Liver (tissue), 3 donors: ENCODE measurements around the gene PIK3CG.

Experiments used
- ATF3 ChIP-seq: IDR thresholded peaks from 2 replicates; pipeline ENCODE4 v1.6.1; 2016; ENCODE audit warnings: antibody characterized with exemption
- CTCF ChIP-seq: fragments of 150-350 bp; IDR thresholded peaks from 2 replicates; pipeline ENCODE4 v1.5.1; 2017; ENCODE audit warnings: improper control_type of control experiment, low read depth, low read length; ENCODE audit not compliant: missing input control
- EGR1 ChIP-seq, 2 donors: IDR thresholded peaks; 2 replicates each; pipeline ENCODE4 v1.6.1; 2016 to 2018; ENCODE audit warnings: antibody characterized with exemption in 2 of 2, low read depth in 2 of 2
- FOXA1 ChIP-seq: IDR thresholded peaks from 2 replicates; pipeline ENCODE4 v1.6.1; 2016; ENCODE audit warnings: antibody characterized with exemption
- GABPA ChIP-seq, 2 donors: IDR thresholded peaks in 1 of 2; conservative IDR thresholded peaks in 1 of 2; 2 replicates each; pipeline ENCODE4 v1.6.1; 2016; ENCODE audit warnings: antibody characterized with exemption in 2 of 2, mild to moderate bottlenecking in 1 of 2, moderate library complexity in 1 of 2
- JUND ChIP-seq, 2 donors: IDR thresholded peaks; 2 replicates each; pipeline ENCODE4 v1.6.1; 2016; ENCODE audit warnings: antibody characterized with exemption in 2 of 2
- MAX ChIP-seq: IDR thresholded peaks from 2 replicates; pipeline ENCODE4 v1.6.1; 2016; ENCODE audit warnings: antibody characterized with exemption
- RAD21 ChIP-seq, 2 donors: IDR thresholded peaks; 2 replicates each; pipeline ENCODE4 v1.6.1; 2016; ENCODE audit warnings: antibody characterized with exemption in 2 of 2, mild to moderate bottlenecking in 2 of 2
- REST ChIP-seq: IDR thresholded peaks from 2 replicates; pipeline ENCODE4 v1.6.1; 2016; ENCODE audit warnings: antibody characterized with exemption, mild to moderate bottlenecking
- RXRA ChIP-seq, 2 donors: IDR thresholded peaks; 2 replicates each; pipeline ENCODE4 v1.6.1; 2017 to 2018; ENCODE audit warnings: antibody characterized with exemption in 2 of 2, mild to moderate bottlenecking in 1 of 2
- SP1 ChIP-seq: IDR thresholded peaks from 2 replicates; pipeline ENCODE4 v1.6.1; 2018; ENCODE audit warnings: antibody characterized with exemption, mild to moderate bottlenecking
- TAF1 ChIP-seq: conservative IDR thresholded peaks from 2 replicates; pipeline ENCODE4 v1.6.1; 2016; ENCODE audit warnings: antibody characterized with exemption, mild to moderate bottlenecking
- YY1 ChIP-seq: IDR thresholded peaks from 2 replicates; pipeline ENCODE4 v1.6.1; 2016; ENCODE audit warnings: antibody characterized with exemption, mild to moderate bottlenecking
- donor health status: healthy.
- donor health status: healthy.

GRCh38 chr7:106820321-106821217, 44.5 kb upstream of the PIK3CG start:
- TF ChIP-seq CTCF (no peak), REST (no peak), GABPA (IDR thresholded peaks at IDR 0.05 in 1 of 2, conservative IDR thresholded peaks at IDR 0.05 in 1 of 2) (no peak), RAD21 (IDR thresholded peaks at IDR 0.05) (no peak), TAF1 (no peak), EGR1 (IDR thresholded peaks at IDR 0.05; ENCODE audit: low read depth in 2 of 2) (no peak), MAX (no peak), YY1 (no peak), JUND (IDR thresholded peaks at IDR 0.05) (no peak), FOXA1 (no peak), RXRA (IDR thresholded peaks at IDR 0.05) (no peak), SP1 (no peak), ATF3 (no peak)
